ENCODE data around the gene HECTD2. TPM values are rescaled to one million over a fixed set of nuclear protein-coding genes. Genes with fewer than 3 reads are reported as not detected.
"Not testable (repeated sequence)": the region's sequence is repeated elsewhere in the genome, so short reads cannot be mapped to it uniquely, and the experiment has no call there.

The HECTD2 gene
- total RNA-seq, 3 donors from 2014 or later = 3.2 to 6.7 (median 3.7) TPM

DNA sequence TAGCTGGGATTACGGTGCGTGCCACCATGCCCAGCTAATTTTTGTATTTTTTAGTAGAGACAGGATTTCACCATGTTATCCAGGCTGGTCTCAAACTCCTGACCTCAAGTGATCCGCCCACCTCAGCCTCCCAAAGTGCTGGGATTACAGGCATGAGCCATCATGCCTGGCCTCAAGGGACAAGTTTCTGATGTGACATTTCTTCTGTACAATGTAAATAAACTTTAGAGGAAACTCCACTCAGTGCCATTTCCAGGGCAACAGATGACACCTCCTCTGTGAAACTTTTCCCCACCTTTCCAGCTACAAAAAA is 19.7 kb upstream of the HECTD2 start:
- not testable (repeated sequence) for ATAC-seq; H3K4me1 Mint-ChIP-seq (ENCODE audit: low read depth); H3K9me3 Mint-ChIP-seq; DNase-seq; H3K4me3 Mint-ChIP-seq; H3K36me3 Mint-ChIP-seq (ENCODE audit: insufficient read depth)
- H3K27me3 Mint-ChIP-seq (ENCODE audit: low read depth) = peaks cover 22% of the 10 kb centered on the region

DNA sequence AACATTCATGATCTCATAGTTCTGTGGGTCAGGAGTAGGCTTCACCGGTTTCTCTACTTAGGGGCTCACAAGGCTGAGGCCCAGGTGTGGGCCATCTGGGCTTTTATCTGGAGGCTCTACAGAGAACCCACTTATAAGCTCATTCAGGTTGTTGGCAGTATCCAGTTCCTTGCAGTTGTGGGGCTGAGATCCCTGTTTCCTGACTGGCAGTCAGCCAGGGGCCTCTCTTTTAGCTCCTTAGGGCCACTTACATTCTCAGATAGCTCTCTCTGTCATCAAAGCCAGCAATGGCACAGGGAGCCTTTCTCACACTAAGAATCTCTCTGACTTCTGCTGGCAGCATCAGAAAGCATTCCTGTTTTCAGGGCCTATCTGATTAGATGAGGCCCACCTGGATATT is 18.2 kb upstream of the HECTD2 start:
- Mint-ChIP-seq H3K9me3 (no peaks in the 10 kb centered on the region), H3K4me1 (ENCODE audit: low read depth) (peaks cover 5% of the 10 kb centered on the region), H3K36me3 (ENCODE audit: insufficient read depth) (no peaks in the 10 kb centered on the region), H3K27me3 (ENCODE audit: low read depth) (peaks cover 20% of the 10 kb centered on the region), H3K4me3 (no peak overlapping the region)
- ATAC-seq (no peak), DNase-seq (no peak)

DNA sequence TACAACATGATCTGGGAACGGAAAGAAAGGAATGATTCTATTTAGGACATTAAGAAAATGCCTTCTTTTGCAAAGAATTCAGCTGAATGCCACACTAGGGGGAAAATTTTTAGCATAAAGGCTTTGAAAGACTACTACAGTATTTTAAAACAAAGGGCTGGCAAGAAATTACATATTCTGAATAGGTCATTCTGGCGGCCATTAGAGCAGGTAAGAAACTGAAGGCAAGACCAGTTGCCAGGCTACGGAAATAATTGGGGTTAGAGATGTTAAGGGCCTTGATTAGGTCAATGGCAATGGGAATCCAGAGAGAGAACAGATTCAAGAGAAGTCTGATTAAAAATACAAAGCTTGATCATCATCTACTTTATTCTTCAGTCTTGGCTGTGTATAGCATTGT is 3.8 kb upstream of the HECTD2 start:
- Mint-ChIP-seq H3K9me3 (no peaks in the 10 kb centered on the region), H3K27me3 (ENCODE audit: low read depth) (no peaks in the 10 kb centered on the region), H3K4me1 (ENCODE audit: low read depth) (peaks cover 14% of the 10 kb centered on the region), H3K36me3 (ENCODE audit: insufficient read depth) (no peaks in the 10 kb centered on the region), H3K4me3 (no peak overlapping the region)
- ATAC-seq (no peak), DNase-seq (no peak)

DNA sequence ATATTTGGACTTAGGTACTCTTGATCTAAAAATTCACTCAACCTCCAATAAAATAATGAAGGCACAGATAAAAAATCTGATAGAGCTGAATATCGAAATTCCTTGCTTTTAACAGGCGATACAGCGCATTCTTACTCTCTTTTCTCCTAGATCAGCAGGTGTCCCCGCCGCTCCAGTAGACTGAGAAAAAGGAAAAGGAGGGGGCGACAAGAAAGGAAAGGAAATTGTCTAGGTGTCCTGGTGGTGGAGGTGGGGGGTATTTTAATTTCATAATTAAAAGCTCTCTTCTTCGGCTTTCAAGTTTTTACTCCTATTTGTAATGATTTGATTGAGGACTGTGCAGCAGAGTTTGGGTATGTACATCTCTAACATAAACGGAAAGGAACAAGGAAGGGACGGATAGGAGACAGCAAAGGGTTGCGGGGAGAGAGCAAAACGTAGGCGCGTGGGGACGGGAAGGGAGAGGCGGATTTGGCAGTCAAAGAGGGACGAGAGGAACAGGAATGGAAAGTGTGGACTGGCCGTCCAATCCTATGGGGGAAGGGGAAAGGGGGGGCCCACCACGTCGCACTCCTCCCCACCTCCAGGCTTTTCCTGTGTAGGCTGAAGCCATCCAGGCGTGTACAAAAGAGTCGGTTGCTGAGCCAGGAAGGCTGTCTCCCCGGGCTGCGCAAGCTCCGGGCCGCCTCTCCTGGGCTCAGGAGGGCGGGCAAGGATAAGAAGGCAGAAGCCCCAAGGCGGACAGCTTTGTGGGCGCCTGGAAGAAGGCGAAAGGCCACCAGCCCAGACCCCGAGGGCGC is 875 bp upstream of the HECTD2 start:
- Mint-ChIP-seq H3K9me3 (no peaks in the 10 kb centered on the region), H3K4me1 (ENCODE audit: low read depth) (peaks cover 22% of the 10 kb centered on the region), H3K27me3 (ENCODE audit: low read depth) (no peaks in the 10 kb centered on the region), H3K4me3 (peak overlapping the region; percentile 79), H3K36me3 (ENCODE audit: insufficient read depth) (no peaks in the 10 kb centered on the region)
- peak; percentile 21 to 23 for ATAC-seq
- peak; percentile 10 for DNase-seq

DNA sequence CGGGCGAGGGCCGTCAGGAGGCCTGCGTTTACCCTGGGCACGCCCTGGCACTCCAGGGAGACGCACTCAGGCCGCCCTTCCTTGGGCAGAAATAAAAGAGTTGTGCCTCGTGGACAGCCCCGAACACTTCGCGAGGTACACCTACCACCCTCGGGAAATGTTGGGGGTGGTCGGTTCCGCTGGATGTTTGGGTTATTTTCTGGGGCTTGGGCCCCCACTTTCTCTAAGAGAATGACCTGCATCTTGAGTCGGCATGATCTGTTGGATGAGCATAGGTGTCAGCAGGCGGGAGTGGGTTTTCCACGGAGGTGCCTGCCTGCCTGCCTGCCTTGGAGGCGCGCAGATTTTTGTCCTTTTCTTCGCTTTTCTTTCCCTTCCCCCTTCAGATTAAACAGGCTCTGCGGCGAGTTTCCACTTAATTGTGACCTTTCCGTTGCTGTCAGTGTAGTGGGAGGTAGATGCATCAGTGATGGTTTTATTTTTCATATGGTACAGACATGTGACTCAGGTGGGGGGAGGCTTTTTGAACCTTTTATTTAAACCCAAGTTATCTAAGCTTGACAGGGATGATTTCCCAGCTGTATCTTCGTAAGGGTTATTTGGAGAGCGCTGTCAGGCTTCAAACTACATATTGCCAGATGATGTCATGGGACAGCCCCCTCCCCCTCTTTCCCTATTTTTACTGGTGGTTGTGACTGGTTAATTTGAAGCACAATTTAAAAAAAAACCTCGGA is 661 bp downstream of the HECTD2 start:
- H3K27me3 Mint-ChIP-seq (ENCODE audit: low read depth) = no peaks in the 10 kb centered on the region
- peak; percentile 5 to 8 for ATAC-seq
- H3K4me1 Mint-ChIP-seq (ENCODE audit: low read depth) = peaks cover 24% of the 10 kb centered on the region
- H3K9me3 Mint-ChIP-seq = no peaks in the 10 kb centered on the region
- no peaks in the 10 kb centered on the region for H3K36me3 Mint-ChIP-seq (ENCODE audit: insufficient read depth)
- peak; percentile 21 for DNase-seq
- peak overlapping the region; percentile 85 for H3K4me3 Mint-ChIP-seq

DNA sequence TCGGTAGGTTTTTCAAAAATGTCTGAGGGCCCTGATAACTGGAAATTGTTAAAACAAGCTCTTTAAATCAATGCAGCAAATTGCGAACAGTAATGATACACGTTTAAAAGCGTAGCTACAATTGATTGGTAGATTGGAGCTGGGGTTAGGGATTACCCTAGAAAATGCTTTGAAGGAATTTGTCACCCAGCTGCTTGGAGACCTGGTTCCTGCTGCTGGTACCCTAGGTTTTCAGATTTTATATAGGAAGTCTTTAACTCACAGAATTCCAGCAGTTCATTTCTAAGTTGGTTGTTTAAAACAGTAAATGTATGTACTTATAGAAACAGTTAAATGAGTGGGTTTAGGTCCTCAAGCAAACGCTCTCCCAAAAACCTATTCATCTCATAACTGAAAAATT is 1.5 kb downstream of the HECTD2 start:
- Mint-ChIP-seq H3K36me3 (ENCODE audit: insufficient read depth) (no peaks in the 10 kb centered on the region), H3K9me3 (no peaks in the 10 kb centered on the region), H3K4me3 (peak overlapping the region; percentile 85), H3K27me3 (ENCODE audit: low read depth) (peaks cover under 1% of the 10 kb centered on the region), H3K4me1 (ENCODE audit: low read depth) (peaks cover 29% of the 10 kb centered on the region)
- DNase-seq (no peak), ATAC-seq (no peak)

DNA sequence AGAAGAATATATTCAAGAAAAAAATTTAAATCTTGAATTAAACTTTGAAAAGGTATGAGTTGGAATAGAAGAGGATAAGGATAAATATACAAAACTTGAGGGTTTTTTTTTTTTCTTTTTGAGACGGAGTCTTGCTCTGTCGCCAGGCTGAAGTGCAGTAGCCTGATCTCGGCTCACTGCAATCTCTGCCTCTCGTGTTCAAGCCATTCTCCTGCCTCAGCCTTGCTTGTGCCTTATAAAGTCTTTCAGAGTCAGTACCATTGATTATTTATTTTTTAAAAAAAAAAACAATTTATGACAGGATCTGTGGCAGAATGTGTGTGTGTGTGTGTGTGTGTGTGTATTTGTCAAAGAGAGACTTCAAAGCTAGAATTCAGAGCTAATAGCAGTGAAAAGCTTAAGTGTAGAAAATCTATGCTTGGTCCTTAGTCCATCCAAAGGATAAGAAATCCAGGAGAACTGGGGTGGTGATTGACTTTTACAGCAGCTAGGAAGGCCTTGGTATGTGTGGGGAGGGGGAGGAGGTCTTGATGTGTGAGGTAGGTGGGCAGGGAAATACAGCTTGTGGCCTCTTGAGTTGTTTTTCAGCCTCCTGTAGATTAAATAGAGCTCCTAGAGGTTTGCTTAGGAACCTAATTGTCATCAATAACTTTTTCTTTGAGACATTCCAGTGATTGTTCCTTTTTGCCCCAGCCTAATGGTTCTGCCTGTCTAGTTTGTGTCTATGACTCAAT is 2.4 kb downstream of the HECTD2 start:
- Mint-ChIP-seq H3K27me3 (ENCODE audit: low read depth) (peaks cover 2% of the 10 kb centered on the region), H3K4me3 (peak overlapping the region; percentile 29), H3K36me3 (ENCODE audit: insufficient read depth) (no peaks in the 10 kb centered on the region), H3K9me3 (no peaks in the 10 kb centered on the region), H3K4me1 (ENCODE audit: low read depth) (peaks cover 31% of the 10 kb centered on the region)
- no peak for ATAC-seq
- no peak for DNase-seq

DNA sequence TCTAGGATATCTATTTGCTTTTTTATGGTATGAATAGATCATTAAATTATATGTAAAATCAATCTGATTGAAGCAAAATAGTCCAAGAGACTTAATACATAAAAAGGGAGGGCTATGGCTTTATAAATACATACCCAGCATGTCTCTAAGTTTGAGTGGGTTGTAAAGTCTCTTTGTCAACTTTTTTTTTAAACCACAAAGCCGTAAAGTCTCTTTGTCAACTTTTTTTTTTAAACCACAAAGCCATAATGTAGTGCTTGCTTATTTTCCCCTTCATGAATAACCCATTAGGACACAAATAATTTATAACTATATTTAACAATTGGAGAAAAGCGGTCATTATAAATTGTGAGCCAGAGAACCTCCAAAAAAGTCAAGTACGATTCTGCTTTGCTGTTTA is 5.7 kb downstream of the HECTD2 start:
- peaks cover 24% of the 10 kb centered on the region for H3K4me1 Mint-ChIP-seq (ENCODE audit: low read depth)
- H3K9me3 Mint-ChIP-seq = no peaks in the 10 kb centered on the region
- H3K4me3 Mint-ChIP-seq = no peak overlapping the region
- H3K27me3 Mint-ChIP-seq (ENCODE audit: low read depth) = peaks cover 2% of the 10 kb centered on the region
- DNase-seq (no peak), ATAC-seq (no peak)
- H3K36me3 Mint-ChIP-seq (ENCODE audit: insufficient read depth) = peaks cover 1% of the 10 kb centered on the region

DNA sequence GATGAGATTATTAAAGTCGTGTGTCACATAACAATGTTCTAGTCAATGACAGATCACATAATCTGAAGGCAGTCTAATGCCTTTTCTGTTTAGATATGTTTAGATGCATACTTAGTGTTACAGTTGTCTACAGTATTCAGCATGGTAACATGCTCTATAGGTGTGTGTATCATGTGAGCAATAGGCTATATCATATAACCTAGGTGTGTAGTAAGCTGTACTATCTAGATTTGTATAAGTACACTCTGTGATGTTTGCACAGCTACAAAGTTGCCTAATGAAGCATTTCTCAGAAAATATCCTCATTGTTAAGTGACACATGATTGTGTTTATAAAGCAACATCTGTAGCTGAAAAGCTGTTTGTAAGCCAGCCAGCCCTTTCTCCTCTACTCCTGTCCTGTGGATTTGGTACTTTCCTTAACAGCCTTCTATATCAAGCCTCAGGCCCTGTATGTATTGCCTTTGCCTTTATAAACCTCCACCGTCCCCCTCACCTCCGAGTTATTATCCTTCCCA is 6.3 kb downstream of the HECTD2 start:
- no peak for DNase-seq
- Mint-ChIP-seq H3K4me3 (no peak overlapping the region), H3K9me3 (no peaks in the 10 kb centered on the region), H3K4me1 (ENCODE audit: low read depth) (peaks cover 23% of the 10 kb centered on the region), H3K36me3 (ENCODE audit: insufficient read depth) (peaks cover 1% of the 10 kb centered on the region), H3K27me3 (ENCODE audit: low read depth) (peaks cover 2% of the 10 kb centered on the region)
- no peak for ATAC-seq

DNA sequence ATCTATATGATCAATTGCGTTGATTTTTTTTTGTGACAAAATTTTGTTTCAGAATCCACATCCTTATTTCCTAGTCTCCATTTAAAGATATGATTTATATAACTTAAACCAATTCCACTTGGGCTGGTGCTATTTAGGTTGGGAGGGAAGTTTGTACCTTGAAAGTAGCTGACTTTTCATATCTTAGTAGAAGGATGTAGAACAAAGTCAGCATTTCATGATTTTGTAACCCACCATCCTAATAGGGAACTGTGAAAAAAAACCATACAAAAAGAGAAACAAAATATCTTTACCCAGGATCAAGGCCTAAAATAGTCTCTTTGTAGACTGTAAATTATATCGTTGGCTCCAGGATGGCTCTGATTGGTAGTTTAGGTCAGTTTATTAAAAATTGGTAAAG is 8.3 kb downstream of the HECTD2 start:
- Mint-ChIP-seq H3K36me3 (ENCODE audit: insufficient read depth) (peaks cover 1% of the 10 kb centered on the region), H3K27me3 (ENCODE audit: low read depth) (peaks cover 2% of the 10 kb centered on the region), H3K4me1 (ENCODE audit: low read depth) (peaks cover 17% of the 10 kb centered on the region), H3K9me3 (no peaks in the 10 kb centered on the region), H3K4me3 (no peak overlapping the region)
- DNase-seq (no peak), ATAC-seq (no peak)

DNA sequence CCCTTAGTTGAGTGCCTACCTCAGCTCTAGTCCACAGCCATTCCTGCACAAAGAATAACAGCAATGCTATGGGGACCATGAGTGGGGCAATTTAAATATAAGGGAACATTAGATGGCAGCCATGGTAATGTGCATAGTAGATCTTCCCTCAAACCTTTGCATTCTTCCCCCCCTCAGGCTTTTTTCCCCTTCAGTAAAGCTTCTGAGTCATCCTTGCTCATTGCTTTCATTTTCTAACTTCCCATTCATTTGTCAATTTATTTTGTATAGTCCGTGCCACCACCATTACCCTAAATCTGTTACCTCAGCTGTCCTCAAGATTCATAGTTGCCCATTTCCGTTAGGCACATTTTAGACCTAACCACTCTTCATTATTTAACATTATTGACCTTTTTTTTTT is 10.7 kb downstream of the HECTD2 start:
- ATAC-seq = peak; percentile 54 to 58
- peaks cover 2% of the 10 kb centered on the region for H3K27me3 Mint-ChIP-seq (ENCODE audit: low read depth)
- H3K4me3 Mint-ChIP-seq = no peak overlapping the region

DNA sequence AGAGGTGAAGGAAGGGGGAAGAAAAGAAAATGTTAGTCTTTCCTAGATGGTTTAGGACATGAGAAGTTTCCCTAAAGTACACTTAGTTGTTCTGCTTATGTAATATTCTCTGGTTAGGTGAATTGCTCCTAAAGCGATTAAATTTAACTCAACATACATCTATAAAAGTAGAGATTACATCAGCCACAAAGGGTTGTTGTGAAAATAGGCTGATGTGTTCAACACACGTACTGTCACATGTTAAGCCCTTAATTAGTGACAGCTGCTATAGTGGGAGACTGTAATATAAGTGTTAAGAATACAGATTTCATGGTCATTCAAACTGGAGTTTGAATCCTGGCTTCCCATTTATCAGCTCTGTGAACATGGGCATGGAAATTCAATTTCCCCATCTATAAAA is 12.8 kb downstream of the HECTD2 start:
- no peaks in the 10 kb centered on the region for H3K27me3 Mint-ChIP-seq (ENCODE audit: low read depth)
- DNase-seq (no peak), ATAC-seq (no peak)

More for the DNA sequence above, 10.7 kb downstream of the HECTD2 start:
- Mint-ChIP-seq H3K36me3 (ENCODE audit: insufficient read depth) (peaks cover 1% of the 10 kb centered on the region), H3K4me1 (ENCODE audit: low read depth) (peaks cover 18% of the 10 kb centered on the region), H3K9me3 (no peaks in the 10 kb centered on the region)
- no peak for DNase-seq

DNA sequence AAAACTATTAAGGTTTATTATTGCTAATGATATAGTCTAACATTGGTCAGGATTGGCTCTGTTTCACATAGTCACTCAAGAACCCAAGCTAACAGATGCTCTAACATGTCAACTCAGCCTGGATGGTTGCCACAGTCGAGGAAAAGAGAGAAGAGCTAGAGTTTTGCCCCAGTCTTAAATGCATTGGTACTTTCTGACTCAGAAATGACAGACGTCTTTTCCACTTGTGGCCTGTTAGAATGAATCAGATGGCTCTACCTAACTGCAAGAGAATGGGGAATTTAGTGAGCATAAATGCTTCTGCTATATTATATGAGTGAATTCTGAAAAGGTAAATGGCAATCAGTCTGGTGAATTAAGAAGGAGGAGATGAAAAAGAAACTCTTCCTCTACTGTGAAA is 13.9 kb downstream of the HECTD2 start:
- H3K4me3 Mint-ChIP-seq = no peak overlapping the region
- H3K27me3 Mint-ChIP-seq (ENCODE audit: low read depth) = no peaks in the 10 kb centered on the region
- H3K9me3 Mint-ChIP-seq = no peaks in the 10 kb centered on the region
- DNase-seq (no peak), ATAC-seq (peak; percentile 62 to 82)
- no peaks in the 10 kb centered on the region for H3K36me3 Mint-ChIP-seq (ENCODE audit: insufficient read depth)
- H3K4me1 Mint-ChIP-seq (ENCODE audit: low read depth) = peaks cover 11% of the 10 kb centered on the region

More for the DNA sequence above, 12.8 kb downstream of the HECTD2 start:
- Mint-ChIP-seq H3K36me3 (ENCODE audit: insufficient read depth) (peaks cover 1% of the 10 kb centered on the region), H3K4me3 (no peak overlapping the region), H3K9me3 (no peaks in the 10 kb centered on the region), H3K4me1 (ENCODE audit: low read depth) (peaks cover 11% of the 10 kb centered on the region)

DNA sequence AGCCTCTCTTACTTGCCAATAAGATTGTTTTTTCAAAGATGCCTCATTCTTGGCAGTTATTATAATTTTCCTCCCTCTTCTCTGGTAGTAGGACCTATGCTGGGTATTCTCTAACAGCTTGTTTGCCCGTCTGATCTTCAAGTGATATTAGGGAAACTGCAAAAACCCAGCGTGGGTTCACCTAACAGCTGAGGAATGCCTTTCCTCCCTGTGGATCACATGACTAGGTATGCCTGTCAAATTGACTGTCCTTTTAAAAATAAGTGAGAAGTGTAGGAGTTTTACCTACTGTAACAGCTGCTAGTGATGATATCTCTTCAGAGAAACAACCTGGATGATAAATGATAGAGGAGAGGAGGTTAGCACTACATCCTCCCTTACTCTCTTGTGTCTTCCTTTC is 22.0 kb downstream of the HECTD2 start:
- ATAC-seq (no peak), DNase-seq (no peak)
- Mint-ChIP-seq H3K4me3 (no peak overlapping the region), H3K4me1 (ENCODE audit: low read depth) (peaks cover 2% of the 10 kb centered on the region), H3K27me3 (ENCODE audit: low read depth) (no peaks in the 10 kb centered on the region), H3K9me3 (no peaks in the 10 kb centered on the region), H3K36me3 (ENCODE audit: insufficient read depth) (peaks cover 5% of the 10 kb centered on the region)

Measured in activated T-cell treated with anti-CD3 and anti-CD28 coated beads, Interleukin-2, amount 50 U/mL, for 4 hours (primary cell).